NT2/D1 (cell line): ENCODE results near the gene TCF4.

ENCODE experiments used
- SUZ12 ChIP-seq: IDR thresholded peaks from 2 replicates; pipeline ENCODE4 v1.6.1; 2011; ENCODE audit not compliant: insufficient read length, insufficient read depth; ENCODE audit errors: extremely low read depth
- YY1 ChIP-seq: IDR thresholded peaks from 2 replicates; pipeline ENCODE4 v1.6.1; 2011; ENCODE audit not compliant: insufficient read length, insufficient read depth
- ZNF274 ChIP-seq: IDR thresholded peaks from 2 replicates; pipeline ENCODE4 v1.6.1; 2011; ENCODE audit warnings: mild to moderate bottlenecking, low read depth, low read length

DNA sequence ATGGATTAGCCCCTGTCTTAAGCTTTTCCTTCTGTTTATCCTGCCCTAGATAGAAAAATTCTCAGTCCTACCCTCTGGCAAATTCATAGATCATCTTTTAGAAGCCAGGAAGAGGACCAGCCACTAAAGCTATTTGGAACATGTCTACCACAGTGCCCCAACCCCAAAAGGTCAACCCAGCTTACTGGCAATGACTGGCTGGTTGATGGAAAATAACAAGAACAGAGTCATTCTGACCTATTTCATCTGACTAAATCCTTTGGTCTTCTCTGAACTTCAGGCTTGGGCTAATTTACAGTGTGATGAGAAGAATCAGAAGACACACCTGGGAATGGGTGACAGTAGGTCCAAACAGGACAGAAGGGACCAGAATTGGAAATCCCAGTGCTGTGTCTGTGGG, 401.4 kb downstream of the TCF4 start:
- TF ChIP-seq YY1: no peak
- TF ChIP-seq SUZ12: no peak
- TF ChIP-seq ZNF274: no peak
